A549 (cell line): ENCODE results near the gene RUNDC3A.

Source experiments
- BHLHE40 ChIP-seq: IDR thresholded peaks from 2 replicates; pipeline ENCODE4 v1.6.1; 2012; ENCODE audit warnings: low read depth, low read length, inconsistent platforms
- CHD4 ChIP-seq: fragments of 200-600 bp; sonication (generic); IDR thresholded peaks from 2 replicates; pipeline ENCODE4 v1.6.1; 2016; ENCODE audit warnings: antibody characterized with exemption, mild to moderate bottlenecking, borderline replicate concordance
- FOSL2 ChIP-seq, 2 experiments: fragments of 450-650 bp in 1 of 2; fragments of >200 bp in 1 of 2; sonication (Bioruptor Twin) in 1 of 2; formaldehyde crosslinking; IDR thresholded peaks; 2 replicates each; pipeline versions ENCODE4 v1.5.0 to v1.6.1; 2016 to 2020; ENCODE audit warnings: mild to moderate bottlenecking in 1 of 2, moderate library complexity in 1 of 2
- MAZ ChIP-seq: fragments of 150-350 bp; IDR thresholded peaks from 2 replicates; pipeline ENCODE4 v1.6.1; 2014; ENCODE audit warnings: antibody characterized with exemption, low read depth, low read length, borderline replicate concordance
- MYC ChIP-seq: IDR thresholded peaks from 2 replicates; pipeline ENCODE4 v1.6.1; 2012; ENCODE audit warnings: mild to moderate bottlenecking, inconsistent platforms, low read length, improper control_type of control experiment, borderline replicate concordance
- RAD21 ChIP-seq, 2 experiments: fragments of >200 bp in 1 of 2; sonication (Bioruptor Twin) in 1 of 2; formaldehyde crosslinking in 1 of 2; IDR thresholded peaks in 1 of 2; conservative IDR thresholded peaks in 1 of 2; 2 replicates in 1 of 2; 3 replicates in 1 of 2; pipeline ENCODE4 v1.6.1; 2012 to 2018; ENCODE audit warnings: inconsistent platforms in 1 of 2
- RCOR1 ChIP-seq: fragments of 150-350 bp; IDR thresholded peaks from 2 replicates; pipeline ENCODE4 v1.6.1; 2014; ENCODE audit warnings: antibody characterized with exemption, low read length, low read depth
- SMC3 ChIP-seq: fragments of >200 bp; sonication (Bioruptor Twin); formaldehyde crosslinking; IDR thresholded peaks from 3 replicates; pipeline ENCODE4 v1.6.1; 2018; ENCODE audit warnings: inconsistent platforms
- TF ChIP-seq, protein P1 (sequence below): fragments of >200 bp; sonication (Bioruptor Twin); formaldehyde crosslinking; IDR thresholded peaks from 3 replicates; pipeline ENCODE4 v1.5.1; 2016

DNA sequence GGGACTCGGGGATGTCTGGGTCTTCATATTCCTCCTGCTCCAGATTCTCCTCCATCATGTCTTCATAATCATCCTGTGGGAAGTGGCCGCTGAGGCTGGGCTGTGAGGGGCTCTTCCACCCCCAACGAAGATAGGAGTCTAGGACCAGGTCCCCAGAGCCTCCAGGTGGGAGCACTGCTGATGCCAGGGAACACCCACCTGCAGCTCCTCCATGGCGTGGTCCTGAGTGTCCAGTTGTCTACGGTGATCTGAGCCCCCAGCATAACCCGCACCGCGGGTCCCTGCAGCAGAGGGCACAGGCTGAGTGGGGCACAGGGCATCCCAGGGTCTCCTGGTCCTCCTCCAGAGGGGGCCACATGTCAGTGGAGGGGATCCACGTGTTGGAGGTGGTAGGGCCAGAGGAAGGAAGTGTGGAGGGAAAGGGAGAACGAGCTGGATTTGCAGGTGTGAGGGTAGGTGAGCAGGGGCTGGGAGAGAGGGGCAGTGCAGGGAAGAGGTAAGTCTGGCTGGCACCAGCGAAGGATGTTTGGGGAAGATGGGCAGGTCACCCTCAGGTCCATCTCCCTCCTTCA, 45.7 kb upstream of the RUNDC3A start:
- TF ChIP-seq RAD21 (conservative IDR thresholded peaks at IDR 0.05 in 1 of 2, IDR thresholded peaks at IDR 0.05 in 1 of 2) (no peak), MYC (no peak), CHD4 (no peak), SMC3 (no peak), MAZ (no peak), RCOR1 (no peak), FOSL2 (IDR thresholded peaks at IDR 0.05) (no peak), FOSL2 (CRISPR knock-in tag; IDR thresholded peaks at IDR 0.05) (no peak), BHLHE40 (no peak)
- TF ChIP-seq, protein P1, sequence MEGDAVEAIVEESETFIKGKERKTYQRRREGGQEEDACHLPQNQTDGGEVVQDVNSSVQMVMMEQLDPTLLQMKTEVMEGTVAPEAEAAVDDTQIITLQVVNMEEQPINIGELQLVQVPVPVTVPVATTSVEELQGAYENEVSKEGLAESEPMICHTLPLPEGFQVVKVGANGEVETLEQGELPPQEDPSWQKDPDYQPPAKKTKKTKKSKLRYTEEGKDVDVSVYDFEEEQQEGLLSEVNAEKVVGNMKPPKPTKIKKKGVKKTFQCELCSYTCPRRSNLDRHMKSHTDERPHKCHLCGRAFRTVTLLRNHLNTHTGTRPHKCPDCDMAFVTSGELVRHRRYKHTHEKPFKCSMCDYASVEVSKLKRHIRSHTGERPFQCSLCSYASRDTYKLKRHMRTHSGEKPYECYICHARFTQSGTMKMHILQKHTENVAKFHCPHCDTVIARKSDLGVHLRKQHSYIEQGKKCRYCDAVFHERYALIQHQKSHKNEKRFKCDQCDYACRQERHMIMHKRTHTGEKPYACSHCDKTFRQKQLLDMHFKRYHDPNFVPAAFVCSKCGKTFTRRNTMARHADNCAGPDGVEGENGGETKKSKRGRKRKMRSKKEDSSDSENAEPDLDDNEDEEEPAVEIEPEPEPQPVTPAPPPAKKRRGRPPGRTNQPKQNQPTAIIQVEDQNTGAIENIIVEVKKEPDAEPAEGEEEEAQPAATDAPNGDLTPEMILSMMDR: no peak
